A673 (cell line): ENCODE measurements around the gene NINJ1. TPM values are rescaled to one million over a fixed set of nuclear protein-coding genes. Genes with fewer than 3 reads are reported as not detected.

Source experiments
- BruUV-seq: library from RNA; stranded (reverse); fragments of 400-500 nt; replicated peaks from 2 replicates; lab custom pipeline; 2021; lab: Mats Ljungman, UMichigan
- CTCF ChIA-PET: fragments of 300-600 bp; sonication (Branson Sonifier 250); formaldehyde crosslinking; loops from one replicate; lab custom pipeline; 2022; ENCODE audit warnings: antibody characterized with exemption; lab: Charles Lee
- POLR2A ChIA-PET: fragments of 300-600 bp; sonication (Branson Sonifier 250); formaldehyde crosslinking; loops from one replicate; lab custom pipeline; 2022; ENCODE audit warnings: antibody characterized with exemption; ENCODE audit not compliant: low non-redundant PET; lab: Charles Lee
- DNase-seq: peaks from one replicate; pipeline ENCODE4 v3.0.0-alpha.2; 2015; ENCODE audit warnings: low spot score
- H3K27ac ChIP-seq: fragments of 200-600 bp; sonication (generic); 2 replicates; pipeline ENCODE4 v1.5.1; 2016; ENCODE audit warnings: mixed run types, low read depth, mild to moderate bottlenecking, mixed read lengths, antibody characterized with exemption, low read length; ENCODE audit not compliant: poor library complexity, severe bottlenecking
- H3K27me3 ChIP-seq: fragments of 200-600 bp; sonication (generic); replicated peaks from 2 replicates; pipeline ENCODE4 v1.6.1; 2017; ENCODE audit warnings: mixed run types, low read depth, mild to moderate bottlenecking, mixed read lengths, antibody characterized with exemption, low read length; ENCODE audit not compliant: insufficient read depth, poor library complexity
- H3K36me3 ChIP-seq: fragments of 200-600 bp; sonication (generic); 2 replicates; pipeline ENCODE4 v1.6.1; 2016; ENCODE audit warnings: mixed run types, mild to moderate bottlenecking, mixed read lengths, antibody characterized with exemption, low read length; ENCODE audit not compliant: insufficient read depth, poor library complexity, severe bottlenecking
- H3K4me1 ChIP-seq: fragments of 200-600 bp; sonication (generic); 2 replicates; pipeline ENCODE4 v1.6.1; 2017; ENCODE audit warnings: mixed run types, mild to moderate bottlenecking, mixed read lengths, antibody characterized with exemption, low read length; ENCODE audit not compliant: insufficient read depth, poor library complexity, severe bottlenecking
- H3K4me3 ChIP-seq: fragments of 200-600 bp; sonication (generic); 2 replicates; pipeline ENCODE4 v1.5.1; 2016; ENCODE audit warnings: low read depth, mixed run types, mild to moderate bottlenecking, mixed read lengths, low read length; ENCODE audit not compliant: poor library complexity, severe bottlenecking
- H3K9me3 ChIP-seq: fragments of 200-600 bp; sonication (generic); 2 replicates; pipeline ENCODE4 v1.6.1; 2016; ENCODE audit warnings: mixed run types, low read depth, mild to moderate bottlenecking, mixed read lengths, antibody characterized with exemption, low read length; ENCODE audit not compliant: poor library complexity, severe bottlenecking
- EZH2 ChIP-seq: fragments of 200-600 bp; sonication (generic); IDR thresholded peaks from 2 replicates; pipeline ENCODE4 v1.6.1; 2017; ENCODE audit warnings: borderline replicate concordance, low read depth, mild to moderate bottlenecking, mixed read lengths, antibody characterized with exemption, low read length; ENCODE audit not compliant: poor library complexity, severe bottlenecking
- intact Hi-C: fragments of 100-400 bp; cut with micrococcal nuclease; formaldehyde crosslinking; loops from one replicate; pipeline ENCODE4 v1.10.0; 2022; ENCODE audit not compliant: unreplicated experiment
- total RNA-seq: library from RNA; stranded (reverse); gene quantifications from 2 replicates; pipeline ENCODE4 v1.2.3, GENCODE V29; 2021
- TF ChIP-seq, protein P1 (sequence below): fragments of 300-800, 200-600 bp; sonication (generic); conservative IDR thresholded peaks from 2 replicates; pipeline ENCODE4 v1.5.1; 2017; ENCODE audit warnings: low read depth, mild to moderate bottlenecking, antibody characterized with exemption, low read length, moderate library complexity, mixed read lengths

NINJ1 gene
- total RNA-seq, 1 experiment from 2014 or later: 9.2 TPM

DNA sequence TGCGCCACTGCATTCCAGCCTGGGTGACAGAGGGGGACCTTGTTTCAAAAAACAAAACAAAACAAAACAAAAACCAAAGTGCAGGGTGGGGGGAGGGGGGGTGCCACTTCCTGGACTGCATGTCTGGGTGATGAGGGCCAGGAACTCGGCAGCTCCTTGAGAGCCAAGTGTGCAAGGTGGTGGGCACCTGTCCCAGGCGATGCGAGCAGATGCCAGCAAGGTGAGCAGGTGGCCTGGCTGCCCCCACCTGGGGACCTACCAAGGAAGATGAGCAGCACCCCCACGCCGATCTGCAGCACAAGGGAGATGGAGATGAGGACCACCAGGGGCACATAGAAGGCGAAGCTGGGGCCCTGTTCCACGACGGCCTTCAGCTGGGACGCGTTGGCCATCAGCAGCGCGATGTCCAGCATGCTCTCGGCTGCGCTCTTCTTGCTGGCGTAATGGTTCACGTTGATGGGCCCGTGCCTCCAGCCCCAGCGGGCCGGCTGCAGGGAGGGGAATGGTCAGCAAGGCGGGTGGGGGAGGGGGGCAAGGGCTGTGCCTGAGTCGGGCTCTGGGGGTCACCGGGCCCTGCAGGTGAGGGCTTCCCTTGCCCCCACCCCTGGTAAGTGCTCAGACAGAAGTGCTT, 7.8 kb downstream of the NINJ1 start:
- H3K36me3 ChIP-seq: no peaks in the 10 kb centered on the region
- peak overlapping the region; percentile 23 for H3K27ac ChIP-seq
- H3K4me1 ChIP-seq: no peaks in the 10 kb centered on the region
- no peaks in the 10 kb centered on the region for H3K27me3 ChIP-seq
- CTCF ChIA-PET: no interaction called here
- no peak for TF ChIP-seq EZH2
- TF ChIP-seq, protein P1, sequence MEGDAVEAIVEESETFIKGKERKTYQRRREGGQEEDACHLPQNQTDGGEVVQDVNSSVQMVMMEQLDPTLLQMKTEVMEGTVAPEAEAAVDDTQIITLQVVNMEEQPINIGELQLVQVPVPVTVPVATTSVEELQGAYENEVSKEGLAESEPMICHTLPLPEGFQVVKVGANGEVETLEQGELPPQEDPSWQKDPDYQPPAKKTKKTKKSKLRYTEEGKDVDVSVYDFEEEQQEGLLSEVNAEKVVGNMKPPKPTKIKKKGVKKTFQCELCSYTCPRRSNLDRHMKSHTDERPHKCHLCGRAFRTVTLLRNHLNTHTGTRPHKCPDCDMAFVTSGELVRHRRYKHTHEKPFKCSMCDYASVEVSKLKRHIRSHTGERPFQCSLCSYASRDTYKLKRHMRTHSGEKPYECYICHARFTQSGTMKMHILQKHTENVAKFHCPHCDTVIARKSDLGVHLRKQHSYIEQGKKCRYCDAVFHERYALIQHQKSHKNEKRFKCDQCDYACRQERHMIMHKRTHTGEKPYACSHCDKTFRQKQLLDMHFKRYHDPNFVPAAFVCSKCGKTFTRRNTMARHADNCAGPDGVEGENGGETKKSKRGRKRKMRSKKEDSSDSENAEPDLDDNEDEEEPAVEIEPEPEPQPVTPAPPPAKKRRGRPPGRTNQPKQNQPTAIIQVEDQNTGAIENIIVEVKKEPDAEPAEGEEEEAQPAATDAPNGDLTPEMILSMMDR: no peak
- no TSS peak for BruUV-seq
- H3K4me3 ChIP-seq: no peak overlapping the region
- no peak for DNase-seq
- H3K9me3 ChIP-seq: no peaks in the 10 kb centered on the region
- intact Hi-C loops: no loop called here
- POLR2A ChIA-PET: no interaction called here

DNA sequence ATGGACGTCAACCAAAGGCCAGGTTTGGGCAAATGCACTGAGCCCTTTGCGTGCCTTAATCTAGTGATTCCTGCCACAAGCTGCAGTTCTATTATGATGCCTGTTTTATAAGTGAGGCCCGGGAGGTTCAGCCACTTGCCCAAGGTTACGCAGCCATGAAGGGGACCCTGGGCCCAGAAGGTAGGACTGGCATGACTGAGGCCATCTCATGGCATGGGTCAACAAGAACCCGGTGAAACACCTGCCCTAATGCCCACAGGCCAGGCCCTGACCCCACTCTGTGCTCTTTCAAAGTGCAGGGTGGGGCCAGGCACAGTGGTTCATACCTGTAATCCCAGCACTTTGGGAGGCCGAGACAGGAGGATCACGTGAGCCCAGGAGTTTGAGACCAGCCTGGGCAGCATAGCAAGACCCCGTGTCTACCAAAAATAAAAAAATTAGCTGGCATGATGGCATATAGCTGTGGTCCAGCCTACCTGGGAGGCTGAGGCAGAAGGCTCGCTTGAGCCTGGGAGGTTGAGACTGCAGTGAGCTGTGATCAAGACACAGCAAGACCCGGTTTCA, 8.6 kb downstream of the NINJ1 start:
- ChIA-PET POLR2A (no interaction called here), CTCF (no interaction called here)
- Histone ChIP-seq H3K9me3 (no peaks in the 10 kb centered on the region), H3K27me3 (no peaks in the 10 kb centered on the region), H3K36me3 (no peaks in the 10 kb centered on the region), H3K27ac (no peak overlapping the region), H3K4me1 (no peaks in the 10 kb centered on the region), H3K4me3 (no peak overlapping the region)
- DNase-seq: no peak
- no TSS peak for BruUV-seq
- intact Hi-C loops: no loop called here
- no peak for TF ChIP-seq EZH2
- TF ChIP-seq, protein P1: no peak

DNA sequence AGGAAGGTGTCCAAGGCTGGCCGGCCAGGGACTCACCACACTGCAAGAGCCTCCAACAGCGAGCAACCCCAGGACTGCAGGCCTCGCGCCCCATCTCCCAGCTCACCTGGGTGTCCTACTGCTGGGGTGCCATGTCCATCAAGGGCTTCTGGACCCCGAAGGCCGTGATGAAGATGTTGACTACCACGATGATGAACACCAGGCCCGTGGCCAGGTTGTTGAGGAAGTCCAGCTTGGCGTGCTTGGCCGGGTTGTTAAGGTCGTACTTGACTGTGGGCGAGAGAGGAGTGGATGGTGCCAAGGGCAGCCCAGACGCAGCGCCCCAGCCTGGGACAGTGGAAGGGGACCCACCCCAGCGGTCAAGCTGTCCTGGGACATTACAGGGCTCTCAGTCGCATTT, 9.3 kb downstream of the NINJ1 start:
- BruUV-seq: no TSS peak
- intact Hi-C loops: no loop called here
- POLR2A ChIA-PET: no interaction called here
- no peak for DNase-seq
- no peaks in the 10 kb centered on the region for H3K36me3 ChIP-seq
- no peaks in the 10 kb centered on the region for H3K9me3 ChIP-seq
- no peaks in the 10 kb centered on the region for H3K27me3 ChIP-seq
- no peaks in the 10 kb centered on the region for H3K4me1 ChIP-seq
- CTCF ChIA-PET: no interaction called here
- no peak for TF ChIP-seq EZH2
- TF ChIP-seq, protein P1: no peak
- H3K4me3 ChIP-seq: no peak overlapping the region
- H3K27ac ChIP-seq: no peak overlapping the region
